Measurements from ENCODE around the gene LYST.
A peak's percentile ranks its signal among the peaks of the same experiment; 100 is the strongest.

LYST gene

DNA sequence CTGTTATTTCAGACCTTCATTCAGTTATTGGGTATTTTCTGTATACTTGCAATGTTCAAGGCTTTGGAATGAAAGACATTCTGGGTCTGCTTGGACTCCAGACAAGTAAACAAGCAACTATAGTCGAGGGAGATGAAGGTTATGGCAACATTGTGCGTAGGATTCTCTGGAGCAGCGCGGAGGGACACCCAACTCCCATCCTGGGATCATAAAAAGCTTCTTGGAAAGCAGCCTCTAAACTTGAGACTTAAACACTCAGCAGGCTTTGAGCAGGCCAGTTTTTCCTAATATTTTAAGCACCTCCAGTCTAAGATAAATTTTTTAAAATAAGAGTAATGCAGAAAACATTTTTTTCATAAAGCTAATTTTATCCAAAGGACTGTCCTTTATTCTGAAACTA is 7.6 kb upstream of the LYST start:
- TF ChIP-seq, protein P1, sequence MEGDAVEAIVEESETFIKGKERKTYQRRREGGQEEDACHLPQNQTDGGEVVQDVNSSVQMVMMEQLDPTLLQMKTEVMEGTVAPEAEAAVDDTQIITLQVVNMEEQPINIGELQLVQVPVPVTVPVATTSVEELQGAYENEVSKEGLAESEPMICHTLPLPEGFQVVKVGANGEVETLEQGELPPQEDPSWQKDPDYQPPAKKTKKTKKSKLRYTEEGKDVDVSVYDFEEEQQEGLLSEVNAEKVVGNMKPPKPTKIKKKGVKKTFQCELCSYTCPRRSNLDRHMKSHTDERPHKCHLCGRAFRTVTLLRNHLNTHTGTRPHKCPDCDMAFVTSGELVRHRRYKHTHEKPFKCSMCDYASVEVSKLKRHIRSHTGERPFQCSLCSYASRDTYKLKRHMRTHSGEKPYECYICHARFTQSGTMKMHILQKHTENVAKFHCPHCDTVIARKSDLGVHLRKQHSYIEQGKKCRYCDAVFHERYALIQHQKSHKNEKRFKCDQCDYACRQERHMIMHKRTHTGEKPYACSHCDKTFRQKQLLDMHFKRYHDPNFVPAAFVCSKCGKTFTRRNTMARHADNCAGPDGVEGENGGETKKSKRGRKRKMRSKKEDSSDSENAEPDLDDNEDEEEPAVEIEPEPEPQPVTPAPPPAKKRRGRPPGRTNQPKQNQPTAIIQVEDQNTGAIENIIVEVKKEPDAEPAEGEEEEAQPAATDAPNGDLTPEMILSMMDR (IDR thresholded peaks at IDR 0.05; ENCODE audit: insufficient read depth, low read length, poor library complexity, severe bottlenecking) = no peak
- DNase-seq (ENCODE audit: extremely low read depth, insufficient read length) = no peak
- no peaks in the 10 kb centered on the region for H3K36me3 ChIP-seq (ENCODE audit: control insufficient read depth, insufficient read depth, low read length)
- H3K27me3 ChIP-seq (replicated peaks; ENCODE audit: control insufficient read depth, insufficient read depth, low read length) = no peaks in the 10 kb centered on the region
- no peak overlapping the region for H3K4me3 ChIP-seq (replicated peaks; ENCODE audit: low read depth, low read length)

DNA sequence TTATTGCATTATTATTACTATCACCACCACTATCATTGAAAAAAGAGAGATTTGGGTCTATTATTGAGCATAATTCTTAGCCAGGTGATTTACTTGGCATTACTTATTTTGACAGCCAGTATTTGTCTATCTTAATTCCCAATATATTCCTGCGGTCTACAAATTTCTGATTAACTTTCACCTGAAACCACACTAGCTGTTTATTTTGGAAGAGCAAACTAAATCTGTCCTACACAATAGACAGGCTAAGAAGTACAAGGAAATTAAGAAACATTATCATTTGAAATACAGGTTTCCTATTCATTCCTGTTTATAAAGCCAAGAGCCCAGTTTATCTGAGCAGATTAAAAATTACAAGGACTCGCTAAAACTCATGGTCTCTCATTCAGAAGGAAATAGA is 6.9 kb upstream of the LYST start:
- no peak for DNase-seq (ENCODE audit: extremely low read depth, insufficient read length)
- TF ChIP-seq, protein P1 (IDR thresholded peaks at IDR 0.05; ENCODE audit: insufficient read depth, low read length, poor library complexity, severe bottlenecking) = no peak
- Histone ChIP-seq H3K27me3 (replicated peaks; ENCODE audit: control insufficient read depth, insufficient read depth, low read length) (no peaks in the 10 kb centered on the region), H3K4me3 (replicated peaks; ENCODE audit: low read depth, low read length) (no peak overlapping the region), H3K36me3 (ENCODE audit: control insufficient read depth, insufficient read depth, low read length) (no peaks in the 10 kb centered on the region)

DNA sequence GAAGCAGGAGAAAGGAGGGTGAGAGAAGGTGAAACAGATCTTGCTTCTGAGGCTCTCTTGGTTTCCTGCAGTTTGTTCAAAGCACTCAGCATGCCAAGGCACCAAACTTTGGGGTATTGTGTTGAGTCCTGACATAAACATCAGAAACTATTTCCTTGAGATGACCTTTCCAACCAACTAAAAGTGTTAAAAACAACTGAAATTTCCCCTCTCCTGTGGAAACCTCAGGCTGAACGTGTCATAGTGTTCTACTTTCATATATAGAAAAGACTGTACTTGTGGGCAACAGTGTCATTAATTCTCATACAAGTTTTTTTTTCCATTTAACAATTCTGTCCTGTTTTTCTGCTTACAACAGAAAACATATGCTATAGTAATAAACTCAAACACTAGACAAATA is 6.3 kb upstream of the LYST start:
- Histone ChIP-seq H3K36me3 (ENCODE audit: control insufficient read depth, insufficient read depth, low read length) (no peaks in the 10 kb centered on the region), H3K4me3 (replicated peaks; ENCODE audit: low read depth, low read length) (no peak overlapping the region), H3K27me3 (replicated peaks; ENCODE audit: control insufficient read depth, insufficient read depth, low read length) (no peaks in the 10 kb centered on the region)
- no peak for DNase-seq (ENCODE audit: extremely low read depth, insufficient read length)
- TF ChIP-seq, protein P1 (IDR thresholded peaks at IDR 0.05; ENCODE audit: insufficient read depth, low read length, poor library complexity, severe bottlenecking) = no peak

DNA sequence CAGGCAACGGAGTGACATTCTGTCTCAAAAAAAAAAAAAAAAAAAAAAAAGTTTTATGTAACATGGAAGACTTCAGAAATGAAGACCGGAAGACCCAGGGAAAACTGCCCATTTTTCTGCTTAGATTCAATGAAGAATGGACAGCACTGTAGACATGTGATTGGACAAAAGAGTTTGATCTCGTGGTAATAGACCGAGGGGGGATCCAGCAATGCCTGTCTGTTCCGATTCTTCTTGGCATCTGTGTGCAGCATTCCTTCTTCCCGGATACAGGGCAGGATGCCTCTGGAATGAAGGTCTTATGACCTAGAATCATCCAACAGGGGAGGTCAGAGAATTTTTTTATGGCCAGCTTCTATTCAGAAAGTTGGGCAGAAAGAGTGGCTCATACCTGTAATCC is 5.6 kb upstream of the LYST start:
- TF ChIP-seq, protein P1 (IDR thresholded peaks at IDR 0.05; ENCODE audit: insufficient read depth, low read length, poor library complexity, severe bottlenecking) = no peak
- H3K4me3 ChIP-seq (replicated peaks; ENCODE audit: low read depth, low read length) = no peak overlapping the region
- no peaks in the 10 kb centered on the region for H3K27me3 ChIP-seq (replicated peaks; ENCODE audit: control insufficient read depth, insufficient read depth, low read length)
- no peak for DNase-seq (ENCODE audit: extremely low read depth, insufficient read length)
- no peaks in the 10 kb centered on the region for H3K36me3 ChIP-seq (ENCODE audit: control insufficient read depth, insufficient read depth, low read length)

DNA sequence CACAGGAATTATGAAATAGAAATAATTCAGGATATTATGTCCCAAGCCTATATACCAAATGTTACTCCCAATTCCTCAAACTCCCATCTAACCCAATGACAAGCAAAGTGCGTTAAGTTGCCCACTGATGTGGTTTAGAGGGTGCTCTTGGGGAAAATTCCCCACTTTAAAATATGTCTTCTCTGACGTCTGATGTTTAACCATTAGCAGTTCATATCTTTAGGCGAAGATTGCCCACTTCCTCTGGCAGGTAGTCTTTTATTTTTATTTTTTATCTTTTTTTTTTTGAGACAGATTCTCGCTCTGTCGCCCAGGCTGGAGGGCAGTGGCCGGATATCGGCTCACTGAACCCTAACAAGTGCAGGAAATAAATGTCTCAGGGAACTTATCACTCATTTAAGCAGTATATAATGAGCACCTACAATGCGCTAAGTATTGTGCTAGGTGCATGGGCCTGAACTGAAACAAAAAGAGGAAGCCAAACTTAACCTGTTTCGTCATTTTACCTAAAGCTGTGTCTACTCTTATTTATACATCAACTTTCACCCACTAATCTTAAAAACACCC is 1.3 kb upstream of the LYST start:
- Histone ChIP-seq H3K27me3 (replicated peaks; ENCODE audit: control insufficient read depth, insufficient read depth, low read length) (no peaks in the 10 kb centered on the region), H3K36me3 (ENCODE audit: control insufficient read depth, insufficient read depth, low read length) (no peaks in the 10 kb centered on the region), H3K4me3 (replicated peaks; ENCODE audit: low read depth, low read length) (peak overlapping the region; percentile 89)
- TF ChIP-seq, protein P1 (IDR thresholded peaks at IDR 0.05; ENCODE audit: insufficient read depth, low read length, poor library complexity, severe bottlenecking) = no peak
- DNase-seq (ENCODE audit: extremely low read depth, insufficient read length) = peak; percentile 76
